Naive thymus-derived CD8-positive, alpha-beta T cell (primary cell): ENCODE data around the gene SLC16A1. TPM values are rescaled to one million over a fixed set of nuclear protein-coding genes. Genes with fewer than 3 reads are reported as not detected.
"Not testable (repeated sequence)": the region's sequence is repeated elsewhere in the genome, so short reads cannot be mapped to it uniquely, and the experiment has no call there.

Source experiments
- ATAC-seq, 2 donors: fragments of 150-1000 bp; cut with Tn5 transposase in 1 of 2; sonication (Bioruptor Pico), chemical (Tn5 transposase) in 1 of 2; 1 replicate in 1 of 2; 2 replicates in 1 of 2; pipeline ENCODE4 v1.10.0; 2021; ENCODE audit warnings: mild to moderate bottlenecking in 2 of 2, moderate library complexity in 2 of 2
- POLR2A ChIA-PET: fragments of 350-600 bp; sonication (Branson Sonifier 250); formaldehyde crosslinking; loops from one replicate; lab custom pipeline; 2021; ENCODE audit warnings: antibody characterized with exemption; lab: Charles Lee
- DNase-seq, 10 donors: peaks; one replicate each; pipeline versions ENCODE4 v3.0.0 to v3.0.0-alpha.2; 2020 to 2022
- H3K27ac Mint-ChIP-seq, 10 donors: one replicate each; pipeline ENCODE4 v1.8.0; 2020 to 2022; ENCODE audit warnings: mild to moderate bottlenecking in 10 of 10, mixed read lengths in 10 of 10, moderate library complexity in 4 of 10, inconsistent platforms in 1 of 10
- H3K27me3 Mint-ChIP-seq, 5 donors: one replicate each; pipeline ENCODE4 v1.8.0; 2021 to 2022; ENCODE audit warnings: mixed read lengths in 5 of 5
- H3K36me3 Mint-ChIP-seq, 3 donors: one replicate each; pipeline ENCODE4 v1.8.0; 2020 to 2022; ENCODE audit warnings: mixed read lengths in 3 of 3, mild to moderate bottlenecking in 2 of 3, inconsistent platforms in 1 of 3
- H3K4me1 Mint-ChIP-seq, 4 donors: one replicate each; pipeline ENCODE4 v1.8.0; 2021 to 2022; ENCODE audit warnings: mixed read lengths in 4 of 4
- H3K4me3 Mint-ChIP-seq, 10 donors: one replicate each; pipeline ENCODE4 v1.8.0; 2020 to 2022; ENCODE audit warnings: mild to moderate bottlenecking in 10 of 10, mixed read lengths in 10 of 10, moderate library complexity in 6 of 10, inconsistent platforms in 1 of 10
- H3K9me3 Mint-ChIP-seq, 9 donors: one replicate each; pipeline ENCODE4 v1.8.0; 2020 to 2022; ENCODE audit warnings: mixed read lengths in 9 of 9, mild to moderate bottlenecking in 3 of 9, inconsistent platforms in 1 of 9, moderate library complexity in 1 of 9
- polyA plus RNA-seq, 3 donors: library from polyadenylated mRNA; unstranded; fragments of 300-500 nt; fragmentation: Illumina TruSeq; gene quantifications; one replicate each; pipeline ENCODE4 v1.2.3, GENCODE V29; 2021
- total RNA-seq, 8 experiments: library from RNA in 2 of 8; stranded (reverse) in 2 of 8; gene quantifications; one replicate each; pipeline ENCODE4 v1.2.3 and lab custom pipeline; 2021 to 2026

The SLC16A1 gene
- total and polyA plus RNA-seq, 5 experiments from 2014 or later, result 8.2 to 16.0 (median 11.8) TPM

DNA sequence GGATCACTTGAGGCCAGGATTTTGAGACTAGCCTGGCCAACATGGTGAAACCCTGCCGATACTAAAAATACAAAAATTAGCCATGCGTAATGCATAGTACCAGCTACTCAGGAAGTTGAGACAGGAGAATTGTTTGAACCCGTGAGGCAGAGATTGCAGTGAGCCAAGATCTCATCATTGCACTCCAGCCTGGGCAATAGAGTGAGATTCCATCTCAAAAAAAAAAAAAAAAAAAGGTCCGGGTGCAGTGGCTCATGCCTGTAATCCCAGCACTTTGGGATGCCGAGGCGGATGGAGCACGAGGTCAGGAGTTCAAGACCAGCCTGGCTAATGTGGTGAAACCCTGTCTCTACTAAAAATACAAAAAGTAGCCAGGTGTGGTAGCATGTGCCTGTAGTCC is 2.2 kb upstream of the SLC16A1 start:
- POLR2A ChIA-PET, result interaction anchor here (0.7 to 1.3 kb wide), 2 partner anchors 9 to 248 kb away, joined by 4 read pairs; no protein-coding TSS in a partner anchor
- DNase-seq, ATAC-seq, H3K9me3 Mint-ChIP-seq, H3K27me3 Mint-ChIP-seq: not testable (repeated sequence)
- peak overlapping the region in 5 of 10 donors; percentile 31 to 98 (median 57) for H3K27ac Mint-ChIP-seq
- H3K4me1 Mint-ChIP-seq, result peaks cover 22 to 66% (median 56%) of the 10 kb centered on the region in 4 donors
- H3K36me3 Mint-ChIP-seq, result peaks cover 0 to 23% (median 9%) of the 10 kb centered on the region in 3 donors
- H3K4me3 Mint-ChIP-seq, result peak overlapping the region in 8 of 10 donors; percentile 4 to 99 (median 66)

- H3K27me3 Mint-ChIP-seq, result no peaks in the 10 kb centered on the region
- peak overlapping the region; percentile 95 to 99 (median 97) for H3K4me3 Mint-ChIP-seq
- H3K36me3 Mint-ChIP-seq, result peaks cover 0 to 17% (median 9%) of the 10 kb centered on the region in 3 donors
- no peaks in the 10 kb centered on the region for H3K9me3 Mint-ChIP-seq
- peak overlapping the region; percentile 80 to 99 (median 96) for H3K27ac Mint-ChIP-seq
- H3K4me1 Mint-ChIP-seq, result peaks cover 20 to 62% (median 57%) of the 10 kb centered on the region in 4 donors
- DNase-seq, result peak in 7 of 10 donors; percentile 15 to 68 (median 45)
- POLR2A ChIA-PET, result interaction anchor here (1.3 to 2.4 kb wide), 2 partner anchors 10 to 116 kb away, joined by 4 to 24 read pairs; partner anchors contain the start of gene LRIG2
- ATAC-seq, result peak in 1 of 2 donors; percentile 41
Measured at GRCh38 chr1:112957133-112957812, 1.3 kb upstream of the SLC16A1 start.

DNA sequence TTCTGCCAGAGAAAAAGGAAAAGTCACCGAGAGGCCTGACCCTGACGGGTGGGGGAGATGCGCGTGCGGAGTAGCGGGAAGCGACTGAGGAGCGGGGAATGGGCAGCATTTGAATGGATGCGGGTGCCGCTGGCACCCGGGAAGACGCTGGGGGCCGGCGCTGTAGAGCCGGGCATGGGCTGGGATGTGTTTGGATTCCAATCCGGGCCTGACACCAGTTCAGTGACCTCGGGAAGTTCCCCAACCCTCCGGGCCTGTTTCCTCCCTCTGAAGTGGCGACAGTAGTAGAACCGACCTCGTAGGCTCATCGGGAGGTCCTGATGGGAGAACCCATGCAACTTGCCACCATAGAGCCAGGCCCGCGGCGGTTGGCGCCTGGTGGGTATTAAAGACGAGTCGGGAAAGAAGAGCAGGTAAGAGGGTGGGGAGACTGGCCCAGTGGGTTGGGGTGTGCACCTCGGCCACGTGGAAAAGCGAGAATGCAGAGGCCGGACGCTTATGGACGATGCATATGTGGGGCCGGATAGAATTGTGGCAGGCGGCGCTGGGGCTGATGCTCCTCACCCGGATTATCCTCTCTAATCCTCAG is 642 bp upstream of the SLC16A1 start:
- Mint-ChIP-seq H3K4me1 (peaks cover 22 to 59% (median 55%) of the 10 kb centered on the region in 4 donors), H3K4me3 (peak overlapping the region; percentile 95 to 99 (median 97)), H3K27ac (peak overlapping the region; percentile 80 to 99 (median 96)), H3K9me3 (no peaks in the 10 kb centered on the region), H3K36me3 (peaks cover 0 to 12% (median 8%) of the 10 kb centered on the region in 3 donors), H3K27me3 (no peaks in the 10 kb centered on the region)
- ATAC-seq (peak; percentile 23 to 34), DNase-seq (peak in 7 of 10 donors; percentile 17 to 63 (median 33))
- POLR2A ChIA-PET, result interaction anchor here (1.0 to 2.4 kb wide), 3 partner anchors 117 to 338 kb away, joined by 3 to 24 read pairs (median 9); partner anchors contain the start of genes LRIG2, PPM1J and ST7L

DNA sequence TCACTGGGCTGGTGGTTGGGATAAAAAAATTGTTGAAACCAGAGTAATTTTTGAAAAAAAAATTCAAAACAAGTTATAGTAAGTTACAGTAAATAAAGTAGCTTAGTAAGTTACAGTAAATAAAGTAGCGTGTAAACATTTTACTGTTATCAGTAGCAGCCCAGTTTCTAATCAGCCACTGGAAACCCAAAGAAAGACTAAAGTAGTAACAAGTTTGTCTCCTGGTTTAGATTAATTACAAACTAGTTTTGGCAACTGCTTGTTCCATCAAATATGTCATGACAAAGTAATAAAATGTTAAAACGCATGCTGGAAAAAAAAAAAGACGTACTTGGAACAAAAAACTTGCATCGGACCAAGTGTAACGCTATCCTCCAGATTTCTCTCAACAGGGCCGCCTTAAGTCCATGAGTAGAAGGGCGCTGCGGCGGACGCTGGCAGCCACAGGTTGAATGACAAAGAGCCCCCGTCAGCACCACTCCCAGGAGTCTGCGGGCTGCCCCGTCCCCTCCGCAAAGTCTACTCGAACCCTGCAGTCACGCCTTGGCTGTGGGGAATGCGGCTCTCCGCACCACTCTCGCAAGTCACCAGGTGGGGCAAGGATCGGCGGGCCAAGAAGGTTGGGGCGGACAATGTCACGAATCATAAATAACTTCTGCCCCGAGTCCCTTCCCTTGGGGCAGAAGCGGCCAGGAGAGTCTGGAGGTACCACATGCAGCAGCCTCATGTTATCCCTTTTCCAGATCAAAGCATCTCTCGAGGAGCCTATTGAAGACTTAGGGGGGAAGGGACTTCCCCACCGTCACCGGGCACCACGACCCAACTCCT is 837 bp downstream of the SLC16A1 start:
- DNase-seq (peak in 9 of 10 donors; percentile 12 to 65 (median 36)), ATAC-seq (peak; percentile 15 to 34)
- peak overlapping the region; percentile 63 to 99 (median 96) for H3K27ac Mint-ChIP-seq
- H3K4me1 Mint-ChIP-seq, result peaks cover 24 to 55% (median 51%) of the 10 kb centered on the region in 4 donors
- peak overlapping the region; percentile 95 to 99 (median 97) for H3K4me3 Mint-ChIP-seq
- peaks cover 0 to 3% (median 0%) of the 10 kb centered on the region in 3 donors for H3K36me3 Mint-ChIP-seq
- POLR2A ChIA-PET, result interaction anchor here (1.1 to 2.4 kb wide), 3 partner anchors 8 to 118 kb away, joined by 3 to 24 read pairs (median 4); partner anchors contain the start of gene LRIG2
- H3K9me3 Mint-ChIP-seq, result no peaks in the 10 kb centered on the region
- no peaks in the 10 kb centered on the region for H3K27me3 Mint-ChIP-seq

DNA sequence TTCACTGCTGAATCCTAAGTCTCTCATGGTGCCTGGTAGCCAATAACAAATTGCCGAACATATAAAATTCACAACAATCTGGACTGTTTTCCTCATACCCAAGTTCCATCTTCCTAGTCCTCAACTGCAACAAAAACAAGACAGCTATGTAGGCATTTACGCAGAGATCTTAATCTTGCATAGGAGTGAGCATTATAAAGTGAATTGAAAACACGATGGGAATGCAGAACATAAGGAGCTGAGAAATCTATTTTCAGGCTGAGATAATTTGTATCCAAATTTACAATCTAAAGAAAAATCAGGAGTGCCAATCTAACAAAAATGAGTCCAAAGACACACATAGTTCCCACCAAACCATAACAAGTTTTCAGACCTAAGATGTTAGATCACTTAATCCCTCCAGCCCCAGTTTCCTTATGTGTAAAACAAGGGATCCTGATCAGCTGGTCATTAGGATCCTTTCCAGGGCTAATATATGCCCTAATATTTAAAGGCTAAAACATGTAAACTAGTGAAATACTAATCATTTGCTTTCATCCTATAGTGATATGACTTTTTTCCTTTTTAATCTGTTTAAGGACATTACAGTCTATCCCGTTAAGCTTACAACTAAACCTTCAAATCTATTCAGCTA is 1.9 kb downstream of the SLC16A1 start:
- Mint-ChIP-seq H3K27me3 (no peaks in the 10 kb centered on the region), H3K4me1 (peaks cover 19 to 51% (median 45%) of the 10 kb centered on the region in 4 donors), H3K4me3 (peak overlapping the region in 7 of 10 donors; percentile 95 to 99 (median 97)), H3K9me3 (no peaks in the 10 kb centered on the region), H3K27ac (peak overlapping the region in 4 of 10 donors; percentile 2 to 55 (median 28)), H3K36me3 (no peaks in the 10 kb centered on the region)
- ATAC-seq (no peak), DNase-seq (no peak)
- POLR2A ChIA-PET, result interaction anchor here (0.5 to 1.5 kb wide), 2 partner anchors 82 to 119 kb away, joined by 4 read pairs; partner anchors contain the start of gene LRIG2

DNA sequence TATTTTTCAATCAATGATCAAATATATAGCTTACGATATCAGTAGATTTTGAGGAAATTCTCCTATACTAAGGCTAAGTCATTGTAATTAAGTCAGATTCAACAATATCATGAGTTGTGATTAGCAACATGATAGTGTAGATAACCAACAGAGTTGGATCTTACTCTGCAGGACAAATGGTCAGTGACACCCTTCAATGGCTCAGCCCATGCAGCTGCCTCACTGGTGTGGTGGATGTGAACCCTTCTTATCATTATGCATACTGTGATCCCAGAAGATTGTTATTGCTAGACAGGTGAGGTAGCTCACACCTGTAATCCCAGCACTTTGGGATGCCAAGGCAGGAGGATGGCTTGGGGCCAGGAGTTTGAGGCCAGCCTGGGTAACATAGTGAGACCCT is 5.6 kb downstream of the SLC16A1 start:
- no peaks in the 10 kb centered on the region for H3K27me3 Mint-ChIP-seq
- H3K4me1 Mint-ChIP-seq, result peaks cover 10 to 25% (median 22%) of the 10 kb centered on the region in 4 donors
- no peak overlapping the region for H3K4me3 Mint-ChIP-seq
- POLR2A ChIA-PET, result no interaction called here
- ATAC-seq (no peak), DNase-seq (no peak)
- H3K9me3 Mint-ChIP-seq, result no peaks in the 10 kb centered on the region
- H3K27ac Mint-ChIP-seq, result no peak overlapping the region
- no peaks in the 10 kb centered on the region for H3K36me3 Mint-ChIP-seq

GRCh38 chr1:112946683-112947082 is 9.3 kb downstream of the SLC16A1 start:
- no peaks in the 10 kb centered on the region for H3K9me3 Mint-ChIP-seq
- H3K36me3 Mint-ChIP-seq, result peaks cover 0 to 6% (median 0%) of the 10 kb centered on the region in 3 donors
- peak overlapping the region in 1 of 10 donors; percentile 21 for H3K27ac Mint-ChIP-seq
- ATAC-seq (no peak), DNase-seq (no peak)
- H3K4me1 Mint-ChIP-seq, result peaks cover 0 to 5% (median 2%) of the 10 kb centered on the region in 4 donors
- H3K27me3 Mint-ChIP-seq, result no peaks in the 10 kb centered on the region
- no peak overlapping the region for H3K4me3 Mint-ChIP-seq
- POLR2A ChIA-PET, result interaction anchor here (1.2 kb wide), 1 partner anchor 9 kb away, joined by 3 read pairs; the partner anchor contains the start of gene SLC16A1

DNA sequence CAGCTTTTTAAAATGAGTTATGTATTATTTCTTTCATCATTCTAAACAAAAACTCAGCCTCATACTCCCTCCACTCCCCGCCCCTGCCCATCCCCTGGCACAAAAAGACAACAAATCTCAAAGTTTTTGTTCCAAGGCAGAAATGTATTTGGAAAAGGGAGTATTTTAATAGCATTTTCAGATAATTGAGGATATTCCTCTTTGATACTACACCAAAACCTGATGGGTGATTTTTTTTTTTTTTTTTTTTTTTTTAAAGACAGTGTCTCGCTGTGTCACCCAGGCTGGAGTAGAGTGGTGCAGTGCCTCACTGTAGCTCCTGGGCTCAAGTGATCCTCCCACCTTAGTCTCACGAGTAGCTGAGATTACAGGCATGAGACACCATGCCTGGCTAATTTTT is 16.2 kb downstream of the SLC16A1 start:
- Mint-ChIP-seq H3K27ac (no peak overlapping the region), H3K4me1 (peaks cover 6 to 12% (median 11%) of the 10 kb centered on the region in 4 donors), H3K27me3 (no peaks in the 10 kb centered on the region), H3K4me3 (no peak overlapping the region), H3K36me3 (peaks cover 0 to 8% (median 0%) of the 10 kb centered on the region in 3 donors), H3K9me3 (no peaks in the 10 kb centered on the region)
- ATAC-seq (no peak), DNase-seq (no peak)
- POLR2A ChIA-PET, result no interaction called here

- peaks cover 6 to 14% (median 11%) of the 10 kb centered on the region in 4 donors for H3K4me1 Mint-ChIP-seq
- DNase-seq, result no peak
- H3K4me3 Mint-ChIP-seq, result no peak overlapping the region
- ATAC-seq, result no peak
- no peaks in the 10 kb centered on the region for H3K9me3 Mint-ChIP-seq
- H3K36me3 Mint-ChIP-seq, result peaks cover 0 to 6% (median 0%) of the 10 kb centered on the region in 3 donors
- peak overlapping the region in 2 of 10 donors; percentile 1 to 2 for H3K27ac Mint-ChIP-seq
- no peaks in the 10 kb centered on the region for H3K27me3 Mint-ChIP-seq
- POLR2A ChIA-PET, result no interaction called here
Measured at GRCh38 chr1:112938210-112938609, 17.8 kb downstream of the SLC16A1 start.

DNA sequence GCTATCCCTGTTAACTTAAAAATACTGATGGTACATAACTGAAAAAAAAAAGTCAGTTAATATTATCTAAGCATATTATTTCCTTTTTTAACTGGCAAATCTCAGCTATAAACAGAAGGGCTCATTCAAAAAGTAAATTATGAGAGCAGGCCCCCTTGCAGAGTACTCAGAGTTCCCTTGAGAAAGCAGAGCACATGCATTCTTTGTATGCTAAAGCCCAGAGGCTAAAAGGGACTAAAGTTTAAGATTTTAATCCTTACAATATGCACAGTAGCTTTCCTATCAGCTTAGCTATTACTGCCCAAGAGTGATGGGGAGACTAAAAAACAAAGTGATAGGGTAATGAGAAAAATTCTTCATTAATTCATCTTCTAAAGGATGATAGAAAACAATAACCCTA is 18.5 kb downstream of the SLC16A1 start:
- Mint-ChIP-seq H3K4me1 (peaks cover 6 to 14% (median 11%) of the 10 kb centered on the region in 4 donors), H3K36me3 (peaks cover 0 to 2% (median 0%) of the 10 kb centered on the region in 3 donors), H3K27ac (peak overlapping the region in 2 of 10 donors; percentile 1 to 2), H3K4me3 (no peak overlapping the region), H3K27me3 (no peaks in the 10 kb centered on the region), H3K9me3 (no peaks in the 10 kb centered on the region)
- DNase-seq, result no peak
- ATAC-seq, result no peak
- POLR2A ChIA-PET, result no interaction called here

GRCh38 chr1:112937070-112937469 is 18.9 kb downstream of the SLC16A1 start:
- DNase-seq (no peak), ATAC-seq (no peak)
- Mint-ChIP-seq H3K4me3 (no peak overlapping the region), H3K36me3 (peaks cover 0 to 2% (median 0%) of the 10 kb centered on the region in 3 donors), H3K4me1 (peaks cover 6 to 14% (median 11%) of the 10 kb centered on the region in 4 donors), H3K27me3 (no peaks in the 10 kb centered on the region), H3K9me3 (no peaks in the 10 kb centered on the region), H3K27ac (no peak overlapping the region)
- POLR2A ChIA-PET, result no interaction called here
